Loucy (cell line): ENCODE data around the gene BSND.

Source experiments
- H2AFZ ChIP-seq: fragments of 200-600 bp; sonication (generic); 2 replicates; pipeline ENCODE4 v1.6.0; 2016; ENCODE audit warnings: antibody characterized with exemption, mild to moderate bottlenecking, low read length, moderate library complexity
- H3F3A ChIP-seq: fragments of 200-600 bp; 2 replicates; pipeline ENCODE4 v1.6.0; 2016; ENCODE audit warnings: antibody characterized with exemption, low read depth, mild to moderate bottlenecking
- H3K27me3 ChIP-seq: fragments of 200-600 bp; sonication (generic); 2 replicates; pipeline ENCODE4 v1.6.1; 2014; ENCODE audit warnings: low read length, mild to moderate bottlenecking; ENCODE audit not compliant: insufficient read depth, poor library complexity, severe bottlenecking
- H3K36me3 ChIP-seq: fragments of 200-600 bp; sonication (generic); 2 replicates; pipeline ENCODE4 v1.6.1; 2016; ENCODE audit warnings: low read length; ENCODE audit not compliant: insufficient read depth
- H3K4me1 ChIP-seq: fragments of 200-600 bp; sonication (generic); 2 replicates; pipeline ENCODE4 v1.5.1; 2014; ENCODE audit warnings: low read length, mild to moderate bottlenecking; ENCODE audit not compliant: insufficient read depth, poor library complexity, severe bottlenecking
- H3K4me2 ChIP-seq: fragments of 200-600 bp; sonication (generic); 2 replicates; pipeline ENCODE4 v1.6.0; 2014; ENCODE audit warnings: antibody characterized with exemption, low read length, low read depth, mild to moderate bottlenecking; ENCODE audit not compliant: poor library complexity, severe bottlenecking
- H3K4me3 ChIP-seq: fragments of 200-600 bp; sonication (generic); 2 replicates; pipeline ENCODE4 v1.5.1; 2014; ENCODE audit warnings: low read length, mild to moderate bottlenecking, mixed read lengths; ENCODE audit not compliant: poor library complexity, severe bottlenecking
- H3K79me2 ChIP-seq: fragments of 200-600 bp; sonication (generic); 2 replicates; pipeline ENCODE4 v1.6.1; 2014; ENCODE audit warnings: low read length; ENCODE audit not compliant: insufficient read depth
- H3K9ac ChIP-seq: fragments of 200-600 bp; sonication (generic); 2 replicates; pipeline ENCODE4 v1.6.0; 2014; ENCODE audit warnings: mild to moderate bottlenecking, low read depth, low read length, moderate library complexity; ENCODE audit not compliant: poor library complexity, severe bottlenecking
- H3K9me2 ChIP-seq: fragments of 200-600 bp; sonication (generic); replicated peaks from 2 replicates; pipeline ENCODE4 v1.6.1; 2016; ENCODE audit warnings: low read depth, low read length, mixed read lengths
- H3K9me3 ChIP-seq: fragments of 200-600 bp; sonication (generic); 2 replicates; pipeline ENCODE4 v1.6.1; 2014; ENCODE audit warnings: mild to moderate bottlenecking, antibody characterized with exemption, low read length, low read depth; ENCODE audit not compliant: insufficient read depth
- H4K20me1 ChIP-seq: fragments of 200-600 bp; sonication (generic); 2 replicates; pipeline ENCODE4 v1.6.0; 2014; ENCODE audit warnings: antibody characterized with exemption, low read length, mild to moderate bottlenecking; ENCODE audit not compliant: insufficient read depth, poor library complexity, severe bottlenecking
- CTCF ChIP-seq: fragments of 200-600 bp; sonication (generic); conservative IDR thresholded peaks from 2 replicates; pipeline ENCODE4 v1.5.1; 2014; ENCODE audit warnings: mild to moderate bottlenecking, antibody characterized with exemption, low read length
- EZH2phosphoT487 ChIP-seq: fragments of 200-600 bp; IDR thresholded peaks from 2 replicates; pipeline ENCODE4 v1.6.1; 2018; ENCODE audit warnings: antibody characterized with exemption, mild to moderate bottlenecking, moderate library complexity, borderline replicate concordance

The BSND gene

DNA sequence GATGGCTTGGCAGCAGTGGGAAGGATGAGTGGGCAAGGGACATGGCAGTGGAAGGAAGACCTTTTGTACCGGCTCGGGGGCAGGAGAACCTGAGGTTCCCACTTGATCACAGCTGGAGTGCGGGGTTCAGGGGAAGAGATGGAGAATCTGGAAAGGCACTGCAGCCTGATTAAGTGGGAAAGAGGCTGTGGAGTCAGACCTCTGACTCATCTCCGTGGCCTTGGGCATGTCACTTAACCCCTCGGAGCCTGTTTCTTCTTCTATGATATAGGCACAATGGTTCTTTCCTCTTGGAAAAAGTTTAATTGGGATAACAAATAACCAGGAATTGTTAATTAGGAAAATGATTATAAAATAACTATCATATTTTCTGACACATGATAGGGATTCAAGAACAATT, 31.4 kb upstream of the BSND start:
- H3K36me3 ChIP-seq, result no peaks in the 10 kb centered on the region
- H3K9ac ChIP-seq, result no peak overlapping the region
- peaks cover 8% of the 10 kb centered on the region for H3K4me1 ChIP-seq
- no peaks in the 10 kb centered on the region for H3K9me2 ChIP-seq
- H3K4me2 ChIP-seq, result no peak overlapping the region
- no peaks in the 10 kb centered on the region for H3F3A ChIP-seq
- no peaks in the 10 kb centered on the region for H3K79me2 ChIP-seq
- no peaks in the 10 kb centered on the region for H3K27me3 ChIP-seq
- no peaks in the 10 kb centered on the region for H4K20me1 ChIP-seq
- H3K9me3 ChIP-seq, result no peaks in the 10 kb centered on the region
- H3K4me3 ChIP-seq, result no peak overlapping the region
- TF ChIP-seq CTCF (no peak), EZH2phosphoT487 (no peak)
- no peak overlapping the region for H2AFZ ChIP-seq

DNA sequence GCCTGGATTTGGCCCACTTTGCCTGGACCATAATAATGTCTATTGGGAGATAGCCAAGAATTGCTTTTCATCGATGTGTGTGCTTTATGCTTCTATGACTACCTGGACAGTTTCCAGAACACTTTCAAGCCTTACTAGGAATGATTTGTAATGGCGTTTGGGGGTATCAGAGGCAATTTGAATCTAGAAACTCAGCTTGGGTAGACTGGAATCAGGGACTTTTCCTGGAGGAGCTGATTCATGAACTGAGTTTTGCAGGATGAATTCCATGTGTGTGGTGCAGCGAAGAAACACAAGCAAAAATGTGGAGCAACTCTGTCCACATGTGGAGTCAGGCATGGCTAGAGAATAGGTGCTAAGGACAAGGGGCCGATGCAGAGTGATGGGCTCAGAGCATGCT, 30.2 kb upstream of the BSND start:
- no peaks in the 10 kb centered on the region for H3K9me3 ChIP-seq

GRCh38 chr1:54969879-54970278, 28.9 kb upstream of the BSND start:
- Histone ChIP-seq H3K9ac (no peak overlapping the region), H3K4me3 (no peak overlapping the region), H3F3A (no peaks in the 10 kb centered on the region), H3K36me3 (no peaks in the 10 kb centered on the region), H3K4me1 (peaks cover 8% of the 10 kb centered on the region), H3K79me2 (no peaks in the 10 kb centered on the region), H3K27me3 (no peaks in the 10 kb centered on the region), H3K4me2 (no peak overlapping the region), H2AFZ (no peak overlapping the region), H3K9me3 (no peaks in the 10 kb centered on the region), H4K20me1 (no peaks in the 10 kb centered on the region), H3K9me2 (no peaks in the 10 kb centered on the region)
- TF ChIP-seq CTCF, result no peak
- no peak for TF ChIP-seq EZH2phosphoT487

More for the DNA sequence above, 30.2 kb upstream of the BSND start:
- Histone ChIP-seq H3K36me3 (no peaks in the 10 kb centered on the region), H3K9me2 (no peaks in the 10 kb centered on the region), H4K20me1 (no peaks in the 10 kb centered on the region), H3K79me2 (no peaks in the 10 kb centered on the region), H2AFZ (no peak overlapping the region), H3K4me1 (peaks cover 8% of the 10 kb centered on the region), H3K27me3 (no peaks in the 10 kb centered on the region), H3F3A (no peaks in the 10 kb centered on the region), H3K9ac (no peak overlapping the region), H3K4me2 (no peak overlapping the region), H3K4me3 (no peak overlapping the region)
- no peak for TF ChIP-seq CTCF
- TF ChIP-seq EZH2phosphoT487, result no peak
